GM18505 (cell line): ENCODE data around the gene OPALIN.

Source experiments
- ATAC-seq: cut with Tn5 transposase; IDR thresholded peaks from one replicate; pipeline ENCODE4 v1.9.1; 2021; ENCODE audit not compliant: unreplicated experiment
- POLR2A ChIP-seq: IDR thresholded peaks from 4 replicates; pipeline ENCODE4 v1.6.1; 2011; ENCODE audit warnings: borderline replicate concordance; ENCODE audit not compliant: insufficient read depth, insufficient read length; ENCODE audit errors: extremely low read depth

The OPALIN gene

DNA sequence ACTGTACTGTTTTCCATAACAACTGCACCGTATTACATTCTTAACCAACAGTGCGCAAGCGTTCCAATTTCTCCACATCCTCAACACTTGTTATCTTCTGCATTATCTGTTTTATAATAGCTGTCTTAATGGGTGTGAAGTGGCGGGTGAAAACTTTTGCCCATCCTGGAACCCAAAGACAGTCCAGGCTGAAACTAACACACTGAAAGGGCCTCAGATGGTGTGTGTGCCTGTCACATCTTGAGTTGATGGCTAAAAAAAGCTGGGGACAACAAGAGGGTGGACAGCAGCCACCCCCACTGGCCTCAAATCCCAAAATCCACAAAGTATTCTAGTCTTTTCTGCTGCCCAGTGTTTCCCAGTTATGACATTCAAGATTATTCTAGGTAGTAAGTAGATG lies 19.4 kb downstream of the OPALIN start:
- no peak for TF ChIP-seq POLR2A
- ATAC-seq, result no peak

DNA sequence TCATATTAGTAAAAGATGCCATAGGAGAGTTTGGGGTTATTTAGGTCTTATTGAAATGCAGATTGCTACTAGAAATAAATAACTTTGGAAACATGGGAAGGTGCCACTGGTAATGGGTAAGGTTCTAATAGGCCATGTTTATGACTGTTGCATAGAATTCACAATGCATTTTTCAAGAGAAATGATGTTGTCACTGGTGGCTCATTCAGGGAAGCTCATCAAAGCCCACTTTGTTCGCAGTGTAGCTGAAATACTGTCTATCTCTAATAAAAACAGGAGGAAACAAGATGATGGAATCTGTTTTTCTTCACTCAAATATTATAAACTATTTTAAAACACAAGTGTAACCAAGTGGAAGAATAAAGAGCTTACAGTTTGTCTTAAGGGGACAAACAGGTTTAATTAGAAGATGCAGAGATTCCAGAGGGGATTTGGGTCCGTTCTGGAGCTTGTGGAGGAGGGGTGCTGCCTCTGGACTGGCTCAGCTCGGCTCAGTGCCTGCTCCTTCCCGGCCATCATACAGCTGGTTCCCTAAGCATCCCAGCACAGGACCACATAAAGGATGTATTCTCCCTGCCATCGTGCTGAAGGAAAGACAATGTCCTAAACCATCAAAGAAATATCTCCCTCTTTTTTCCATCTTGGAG lies 20.4 kb downstream of the OPALIN start:
- no peak for TF ChIP-seq POLR2A
- ATAC-seq, result no peak

DNA sequence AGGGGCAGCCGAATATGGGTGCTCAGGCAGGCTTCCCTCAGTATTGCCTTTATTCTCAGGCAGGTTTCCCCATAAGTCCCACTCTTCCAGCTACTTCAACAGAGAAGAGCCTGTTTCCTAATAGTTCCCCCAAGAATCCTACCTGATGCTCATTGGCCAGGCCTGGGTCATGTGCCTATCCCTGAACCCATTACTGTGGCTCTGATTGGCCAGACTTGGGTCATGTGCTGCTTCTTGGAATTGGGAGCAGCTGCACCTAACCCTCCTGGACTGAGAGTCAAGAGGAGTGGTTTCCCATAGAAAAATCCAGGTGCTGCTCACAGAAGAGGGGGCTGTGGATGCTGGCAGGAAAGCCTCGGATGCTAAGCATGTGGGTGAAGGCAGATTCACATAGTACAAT lies 21.7 kb downstream of the OPALIN start:
- TF ChIP-seq POLR2A, result no peak
- no peak for ATAC-seq

DNA sequence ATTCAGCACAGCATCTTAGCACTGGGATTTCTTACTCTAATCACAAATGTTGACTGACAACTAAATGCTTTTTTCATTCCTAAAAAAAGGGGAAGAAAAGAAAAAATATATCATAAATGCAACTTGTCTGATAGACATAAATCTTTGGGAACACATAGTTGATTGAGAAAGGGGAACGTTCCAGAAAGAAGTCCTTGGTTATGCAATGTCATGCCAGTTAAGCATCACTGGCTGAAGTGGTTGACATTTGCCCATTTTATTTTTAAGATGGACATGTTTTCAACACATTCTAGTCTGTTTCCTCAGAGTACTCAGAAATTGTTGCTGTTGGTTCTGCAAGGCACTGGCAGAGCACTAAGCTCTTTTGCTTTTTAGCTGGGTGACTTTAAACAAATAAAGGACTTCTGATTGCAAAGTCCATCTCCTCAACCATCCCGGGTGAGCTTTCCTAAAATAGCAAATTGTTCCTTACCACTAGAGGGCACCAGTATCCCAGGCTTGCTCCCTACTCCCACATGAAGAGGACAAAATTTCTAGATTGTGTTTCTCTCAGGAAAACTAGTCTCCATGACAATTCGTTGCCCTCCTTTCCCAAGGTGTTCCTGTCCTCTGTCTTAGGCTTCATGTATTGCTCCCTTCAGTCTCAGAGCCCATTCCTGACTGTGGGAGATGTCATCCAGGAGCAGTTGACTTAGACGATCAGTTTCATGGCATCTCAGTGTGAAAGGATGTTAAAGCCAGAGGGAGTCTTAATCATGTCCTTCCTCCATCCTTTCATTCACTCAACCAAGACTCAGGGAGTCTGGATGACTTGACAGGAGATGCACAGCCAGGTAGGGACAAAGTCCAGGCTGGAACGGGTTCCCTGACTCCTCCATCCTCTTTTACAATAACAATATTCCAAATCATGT lies 23.9 kb downstream of the OPALIN start:
- ATAC-seq, result no peak
- TF ChIP-seq POLR2A, result no peak

DNA sequence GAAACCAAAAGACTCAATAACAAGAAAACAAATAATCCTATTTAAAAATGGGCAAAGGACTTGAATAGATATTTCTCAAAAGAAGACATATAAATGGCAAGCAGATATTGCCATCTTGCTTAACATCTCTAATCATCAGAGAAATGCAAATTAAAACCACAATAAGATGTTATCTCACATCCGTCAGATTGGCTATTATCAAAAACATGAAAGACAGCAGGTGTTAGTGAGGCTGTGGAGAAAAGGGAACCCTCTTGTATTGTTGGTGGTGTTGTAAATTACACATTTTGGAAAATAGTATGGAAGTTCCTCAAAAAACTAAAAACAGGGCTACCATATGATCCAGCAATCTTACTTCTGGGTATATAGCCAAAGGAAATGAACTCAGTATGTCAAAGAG lies 25.7 kb downstream of the OPALIN start:
- TF ChIP-seq POLR2A, result no peak
- no peak for ATAC-seq

DNA sequence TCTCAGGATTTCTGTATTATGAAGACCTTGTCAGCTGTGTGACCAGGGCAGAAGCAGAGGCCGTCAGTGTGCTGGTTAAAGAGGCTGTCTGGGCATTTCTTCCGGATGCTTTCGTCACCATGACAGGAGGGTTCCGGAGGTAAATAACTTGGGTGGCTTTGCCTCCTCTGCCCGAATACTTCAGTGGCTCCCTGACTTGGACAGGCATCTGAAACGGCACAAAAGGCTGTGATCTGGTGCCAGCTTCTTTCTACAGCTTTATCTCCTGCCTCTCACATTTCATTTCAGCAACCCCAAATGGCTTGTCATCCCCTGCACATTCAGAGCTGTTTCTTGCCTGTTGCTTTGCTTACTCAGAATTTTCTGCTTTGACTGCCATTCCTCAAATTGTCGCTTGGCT lies 31.3 kb downstream of the OPALIN start:
- no peak for TF ChIP-seq POLR2A
- no peak for ATAC-seq

DNA sequence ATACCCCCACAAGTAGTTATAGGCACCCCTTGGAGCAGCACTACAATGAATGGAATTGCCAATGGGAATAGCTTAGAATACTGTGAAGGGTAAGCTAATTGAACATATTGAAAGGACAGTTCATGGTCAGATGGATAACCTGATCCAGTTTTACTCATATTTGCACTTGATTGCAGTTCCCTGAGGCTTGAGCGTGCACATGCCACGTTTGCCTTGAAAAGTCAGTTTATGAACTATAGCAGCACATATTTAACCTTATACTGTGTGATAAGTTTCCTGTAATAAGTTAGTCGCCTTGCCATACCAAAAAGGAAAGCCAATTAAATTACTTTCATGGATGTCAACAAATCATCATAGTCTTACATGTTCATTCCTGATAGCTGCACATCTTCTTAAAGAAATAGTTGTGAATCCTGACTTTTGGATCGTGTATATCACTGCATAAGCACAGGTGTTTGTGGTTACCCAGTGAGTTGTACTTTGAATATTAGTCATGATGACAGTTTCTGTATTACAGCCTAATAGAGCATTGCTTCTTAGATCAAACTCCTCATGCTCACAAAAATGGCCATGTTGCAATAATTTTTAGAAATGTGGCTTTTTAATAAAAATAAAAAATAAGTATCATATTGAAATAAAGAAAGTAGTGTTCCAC lies 33.0 kb downstream of the OPALIN start:
- ATAC-seq, result peak; percentile 92
- TF ChIP-seq POLR2A, result no peak

DNA sequence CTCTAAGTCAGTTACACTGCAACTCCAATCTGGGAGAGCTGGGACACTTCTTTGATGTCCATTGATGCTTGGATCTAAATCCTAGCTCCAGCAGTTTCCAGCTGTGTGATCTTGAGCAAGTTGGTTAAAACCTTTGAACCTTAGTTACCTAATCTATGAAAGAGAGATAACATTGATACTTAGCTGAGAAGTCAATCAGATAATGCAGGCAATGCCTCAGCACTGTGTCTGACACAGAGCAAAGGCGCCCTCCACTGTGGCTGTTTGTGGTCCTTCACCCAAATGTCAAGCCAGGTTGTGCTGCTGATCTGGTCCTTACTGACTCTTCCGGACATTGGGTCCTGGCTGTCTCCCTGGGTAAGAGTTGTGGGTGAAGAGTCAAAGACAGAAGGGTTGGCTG lies 34.4 kb downstream of the OPALIN start:
- no peak for TF ChIP-seq POLR2A
- ATAC-seq, result no peak

DNA sequence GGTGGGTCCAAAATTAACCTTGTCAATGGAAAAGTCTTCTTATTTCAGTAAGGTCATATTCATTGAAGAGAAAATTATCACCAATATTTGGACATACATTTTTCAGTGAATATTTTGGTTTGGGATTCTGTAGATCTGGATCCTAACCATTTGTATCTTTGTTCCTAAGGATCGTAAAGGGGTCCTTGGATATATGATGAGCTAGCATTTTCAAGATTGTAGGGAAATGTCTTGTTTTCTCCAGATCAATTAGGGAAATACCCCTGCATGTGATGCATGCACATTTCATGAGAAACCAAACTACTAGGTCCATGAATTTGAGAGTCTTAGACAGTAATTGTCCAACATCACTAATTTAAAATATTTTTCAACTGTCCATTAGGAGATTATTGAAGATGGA lies 36.5 kb downstream of the OPALIN start:
- ATAC-seq, result no peak
- no peak for TF ChIP-seq POLR2A

DNA sequence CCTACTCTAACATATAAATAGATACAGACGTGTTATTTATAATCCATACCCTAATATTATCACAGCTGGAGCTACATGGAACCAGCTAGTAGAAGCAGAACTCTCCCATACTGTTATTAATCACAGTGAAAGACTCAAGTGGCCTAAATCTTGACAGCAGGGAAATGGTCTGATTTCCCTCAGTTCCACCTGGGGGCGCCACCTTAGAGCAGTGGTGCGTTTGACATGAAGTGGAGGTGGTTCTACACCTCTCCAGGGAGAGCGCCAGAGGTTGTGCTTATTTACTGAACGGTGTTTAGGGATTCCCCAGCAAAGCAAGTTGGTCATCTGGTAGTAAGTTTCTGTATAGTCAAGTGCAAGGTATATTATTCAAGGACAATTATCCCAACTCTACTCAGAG lies 37.0 kb downstream of the OPALIN start:
- TF ChIP-seq POLR2A, result no peak
- no peak for ATAC-seq

DNA sequence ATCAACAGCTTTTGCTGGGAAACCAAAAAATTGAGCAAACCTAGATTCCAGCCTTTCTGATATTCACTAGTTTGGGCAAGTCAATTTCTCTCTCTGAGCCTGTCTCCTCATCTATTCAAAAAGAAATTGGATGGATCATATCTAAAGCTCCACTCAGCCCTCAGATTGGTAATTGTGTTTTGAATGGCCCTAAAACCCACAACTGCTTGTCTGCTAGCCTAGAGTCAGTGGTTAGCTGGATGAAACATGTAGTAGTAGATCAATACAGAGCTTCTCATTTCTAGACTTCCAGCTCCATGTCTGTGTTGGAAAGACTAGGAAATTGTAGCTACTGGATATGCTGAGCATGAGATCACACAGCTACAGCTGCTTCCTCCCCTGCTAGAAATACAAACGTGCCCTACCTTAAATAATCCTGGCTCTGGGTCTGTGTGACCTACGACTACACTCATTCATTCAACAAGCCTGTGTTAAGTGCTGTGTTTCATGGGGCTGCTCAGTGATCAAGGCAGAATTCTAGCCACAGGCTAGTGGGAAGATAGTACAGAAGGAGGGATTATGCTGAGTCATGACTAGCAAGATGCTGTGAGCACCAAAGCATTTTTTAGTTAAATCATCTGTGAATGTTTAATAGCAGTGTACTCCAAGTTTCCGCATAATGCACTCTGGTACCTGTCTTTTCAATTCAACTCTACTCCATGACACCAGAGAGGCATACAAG lies 38.9 kb downstream of the OPALIN start:
- no peak for TF ChIP-seq POLR2A
- ATAC-seq, result no peak

DNA sequence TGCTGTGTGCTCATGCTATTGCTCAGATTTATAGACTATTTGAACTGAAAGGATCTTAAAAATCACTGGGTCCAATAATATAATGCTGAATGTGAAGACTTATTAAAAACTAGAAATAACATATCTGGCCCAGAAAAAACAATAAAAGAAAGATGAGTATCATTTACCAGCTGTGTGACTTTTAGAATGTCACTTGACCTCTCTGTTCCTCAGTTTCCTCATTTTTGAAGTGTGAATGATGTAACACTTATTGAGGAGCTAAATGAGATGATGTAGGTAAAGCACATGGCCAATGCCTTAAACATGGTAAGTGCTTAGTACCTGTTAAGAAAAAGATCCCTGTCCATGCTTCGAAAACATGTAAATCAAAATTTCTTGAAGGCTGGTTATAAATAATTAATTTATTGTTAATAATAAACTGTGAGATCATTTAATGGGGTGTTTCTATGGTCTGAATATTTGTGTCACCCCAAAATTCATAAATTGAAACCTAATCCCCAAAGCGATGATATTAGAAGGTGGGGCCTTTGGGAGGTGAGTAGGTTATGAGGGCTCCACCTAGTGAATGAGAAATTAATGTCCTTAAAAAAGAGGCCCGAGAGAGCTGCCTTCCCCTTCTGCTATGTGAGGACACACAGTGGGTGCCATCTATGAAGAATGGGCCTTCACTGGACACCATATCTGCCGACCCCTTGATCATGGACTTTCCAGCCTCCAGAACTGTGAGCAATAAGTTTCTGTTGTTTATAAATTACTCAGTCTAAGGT lies 41.6 kb downstream of the OPALIN start:
- TF ChIP-seq POLR2A, result no peak
- ATAC-seq, result no peak
